Endothelial cell of umbilical vein (primary cell): ENCODE results near the gene APP. TPM values are rescaled to one million over a fixed set of nuclear protein-coding genes. Genes with fewer than 3 reads are reported as not detected.

Experiments
- BruUV-seq: library from RNA; stranded (reverse); fragments of 400-500 nt; replicated peaks from 2 replicates; lab custom pipeline; 2021; lab: Mats Ljungman, UMichigan
- CTCF ChIA-PET: fragments of 300-600, 350-600 bp; sonication (Branson Sonifier 250); formaldehyde crosslinking; loops from one replicate; lab custom pipeline; 2021; ENCODE audit warnings: antibody characterized with exemption, inconsistent platforms; lab: Charles Lee
- POLR2A ChIA-PET: fragments of 300-600, 350-600 bp; sonication (Branson Sonifier 250); formaldehyde crosslinking; loops from one replicate; lab custom pipeline; 2021; ENCODE audit warnings: antibody characterized with exemption, inconsistent platforms; lab: Charles Lee
- DNase-seq: peaks from one replicate; pipeline ENCODE4 v3.0.0-alpha.2; 2011; ENCODE audit warnings: low read depth, low spot score
- FAIRE-seq: peaks from 2 replicates; lab custom pipeline; 2011; peaks lifted over from hg19 to GRCh38; lab: Jason Lieb, UNC
- H2AFZ ChIP-seq: 2 replicates; pipeline ENCODE4 v1.6.0; 2012; ENCODE audit warnings: low read depth, low read length, control low read depth, inconsistent platforms
- H3K27ac ChIP-seq: 2 replicates; pipeline ENCODE4 v1.5.1; 2011; ENCODE audit warnings: low read depth, mild to moderate bottlenecking, control low read depth, low read length, moderate library complexity; ENCODE audit not compliant: insufficient read depth
- H3K27me3 ChIP-seq, 2 experiments: 2 replicates each; pipeline versions ENCODE4 v1.6.0 to v1.6.1; 2011; ENCODE audit warnings: low read length in 2 of 2, mixed read lengths in 1 of 2; ENCODE audit not compliant: control insufficient read depth in 2 of 2, insufficient read depth in 2 of 2
- H3K36me3 ChIP-seq, 2 experiments: 2 replicates in 1 of 2; 3 replicates in 1 of 2; pipeline ENCODE4 v1.5.1; 2011; ENCODE audit warnings: low read length in 2 of 2, mild to moderate bottlenecking in 1 of 2, moderate library complexity in 1 of 2; ENCODE audit not compliant: control insufficient read depth in 2 of 2, insufficient read depth in 2 of 2; ENCODE audit errors: extremely low read depth in 1 of 2
- H3K4me1 ChIP-seq: 3 replicates; pipeline ENCODE4 v1.5.1; 2011; ENCODE audit warnings: mild to moderate bottlenecking, low read length; ENCODE audit not compliant: control insufficient read depth, insufficient read depth; ENCODE audit errors: extremely low read depth
- H3K4me2 ChIP-seq: 2 replicates; pipeline ENCODE4 v1.6.1; 2011; ENCODE audit warnings: low read length, control low read depth, mixed read lengths; ENCODE audit not compliant: insufficient read depth
- H3K4me3 ChIP-seq, 3 experiments: fragments of 200-600 bp in 1 of 3; sonication (generic), shearing (Covaris generic) in 1 of 3; replicated peaks in 1 of 3; 2 replicates each; pipeline ENCODE4 v1.5.1; 2011 to 2016; ENCODE audit warnings: control low read depth in 3 of 3, low read length in 3 of 3, mild to moderate bottlenecking in 2 of 3, inconsistent platforms in 1 of 3, low read depth in 1 of 3, moderate library complexity in 1 of 3; ENCODE audit not compliant: insufficient read depth in 1 of 3
- H3K79me2 ChIP-seq: 2 replicates; pipeline ENCODE4 v1.6.0; 2012; ENCODE audit warnings: low read length, inconsistent platforms; ENCODE audit not compliant: control insufficient read depth, insufficient read depth
- H3K9ac ChIP-seq: replicated peaks from 2 replicates; pipeline ENCODE3; 2011; ENCODE audit warnings: low read length, control low read depth; ENCODE audit not compliant: insufficient read depth; ENCODE audit errors: extremely low read depth
- H3K9me1 ChIP-seq: replicated peaks from 3 replicates; pipeline ENCODE4 v1.6.0; 2011; ENCODE audit warnings: mild to moderate bottlenecking, low read length; ENCODE audit not compliant: control insufficient read depth, insufficient read depth; ENCODE audit errors: extremely low read depth
- H3K9me3 ChIP-seq: replicated peaks from 2 replicates; pipeline ENCODE4 v1.5.1; 2012; ENCODE audit warnings: low read length, inconsistent platforms; ENCODE audit not compliant: control insufficient read depth, insufficient read depth
- H4K20me1 ChIP-seq: replicated peaks from 2 replicates; pipeline ENCODE3; 2011; ENCODE audit warnings: mild to moderate bottlenecking, low read length; ENCODE audit not compliant: control insufficient read depth, insufficient read depth; ENCODE audit errors: extremely low read depth
- CTCF ChIP-seq, 2 donors: IDR thresholded peaks; 1 replicate in 1 of 2; 2 replicates in 1 of 2; pipeline ENCODE4 v1.5.1; 2011; ENCODE audit warnings: low read length in 2 of 2, mild to moderate bottlenecking in 2 of 2, moderate library complexity in 2 of 2, control low read depth in 1 of 2, inconsistent platforms in 1 of 2, low read depth in 1 of 2; ENCODE audit not compliant: insufficient read depth in 1 of 2; ENCODE audit errors: extremely low read depth in 1 of 2
- EZH2 ChIP-seq: IDR thresholded peaks from 2 replicates; pipeline ENCODE4 v1.6.1; 2012; ENCODE audit warnings: borderline replicate concordance, low read depth, mild to moderate bottlenecking, moderate library complexity, low read length, inconsistent platforms; ENCODE audit not compliant: severe bottlenecking
- FOS ChIP-seq: IDR thresholded peaks from 2 replicates; pipeline ENCODE4 v1.6.1; 2011; ENCODE audit warnings: mild to moderate bottlenecking, low read length, moderate library complexity, borderline replicate concordance; ENCODE audit not compliant: insufficient read depth
- GATA2 ChIP-seq: IDR thresholded peaks from 2 replicates; pipeline ENCODE4 v1.7.0; 2011; ENCODE audit warnings: low read depth, mild to moderate bottlenecking, moderate library complexity, mixed read lengths, low read length; ENCODE audit not compliant: insufficient read length, insufficient read depth
- JUN ChIP-seq: IDR thresholded peaks from 2 replicates; pipeline ENCODE4 v1.6.1; 2011; ENCODE audit warnings: borderline replicate concordance, low read depth; ENCODE audit not compliant: insufficient read length, insufficient read depth
- MAX ChIP-seq: IDR thresholded peaks from 2 replicates; pipeline ENCODE4 v1.6.1; 2011; ENCODE audit not compliant: insufficient read depth, insufficient read length
- MYC ChIP-seq: IDR thresholded peaks from one replicate; pipeline ENCODE4 v1.6.1; 2011; ENCODE audit warnings: mild to moderate bottlenecking, low read depth, low read length
- POLR2A ChIP-seq: IDR thresholded peaks from 2 replicates; pipeline ENCODE4 v1.6.1; 2012; ENCODE audit warnings: low read depth, mild to moderate bottlenecking, control low read depth, low read length
- POLR2AphosphoS5 ChIP-seq: IDR thresholded peaks from 2 replicates; pipeline ENCODE4 v1.6.1; 2012; ENCODE audit warnings: low read depth, mild to moderate bottlenecking, control low read depth, low read length, moderate library complexity; ENCODE audit not compliant: insufficient read depth
- dilution Hi-C: fragments of 300-500 bp; cut with MboI; formaldehyde crosslinking; loops from one replicate; pipeline ENCODE4 v1.15.0; 2019; ENCODE audit warnings: low sequenced_read_pairs; ENCODE audit not compliant: extremely low pct_ligation_motif_present
- intact Hi-C: fragments of 100-400 bp; cut with micrococcal nuclease; formaldehyde crosslinking; loops from one replicate; pipeline ENCODE4 v1.10.0; 2022
- polyA plus RNA-seq, 4 experiments: library from polyadenylated mRNA; depleted of rRNA in 3 of 4; stranded (reverse) in 3 of 4; unstranded in 1 of 4; fragments of >200 nt; gene quantifications; 2 replicates each; pipeline versions ENCODE4 v1.2.1 to v1.2.3, GENCODE V29; 2011 to 2012; ENCODE audit warnings: missing spikeins in 1 of 4
- total RNA-seq: library from RNA; stranded (reverse); gene quantifications from 2 replicates; pipeline ENCODE4 v1.2.3, GENCODE V29; 2021

APP gene
- total and polyA plus RNA-seq, 2 donors (not counting 3 experiments of a cell fraction or from before 2014, with no cell fraction given) = 914 to 928 TPM

- no peak for FAIRE-seq
- H2AFZ ChIP-seq = no peak overlapping the region
- H3K4me2 ChIP-seq = no peak overlapping the region
- dilution Hi-C loops (no loop called here), intact Hi-C loops (no loop called here)
- H3K9me3 ChIP-seq = no peaks in the 10 kb centered on the region
- peaks cover 0 to 3% of the 10 kb centered on the region in 2 experiments for H3K36me3 ChIP-seq
- no peak overlapping the region for H3K9ac ChIP-seq
- H3K27me3 ChIP-seq = no peaks in the 10 kb centered on the region
- no peak for TF ChIP-seq GATA2
- no peak for TF ChIP-seq FOS
- no peak for TF ChIP-seq CTCF (IDR thresholded peaks at IDR 0.05; ENCODE audit: extremely low read depth in 1 of 2, insufficient read depth in 1 of 2, low read depth in 1 of 2, low read length in 2 of 2)
- TF ChIP-seq MYC = no peak
- TF ChIP-seq MAX = no peak
- no peak for TF ChIP-seq POLR2A
- TF ChIP-seq JUN = no peak
- no peak for TF ChIP-seq POLR2AphosphoS5
- no peak for TF ChIP-seq EZH2
- ChIA-PET POLR2A (no interaction called here), CTCF (interaction anchor here (0.6 to 1.7 kb wide), 3 partner anchors 11 to 148 kb away, joined by 3 to 4 read pairs (median 4); no protein-coding TSS in a partner anchor)
- DNase-seq = no peak
- peaks cover 92% of the 10 kb centered on the region for H3K79me2 ChIP-seq
- H3K27ac ChIP-seq = no peak overlapping the region
- peaks cover 3% of the 10 kb centered on the region for H3K4me1 ChIP-seq
- H3K4me3 ChIP-seq = no peak overlapping the region
- no peaks in the 10 kb centered on the region for H3K9me1 ChIP-seq
- BruUV-seq = no TSS peak
- H4K20me1 ChIP-seq = peaks cover 7% of the 10 kb centered on the region
Measured at GRCh38 chr21:26060335-26061115, 110.0 kb downstream of the APP start.
